Glutamatergic neuron (in vitro differentiated cells): ENCODE results near the gene LEMD2. TPM values are rescaled to one million over a fixed set of nuclear protein-coding genes. Genes with fewer than 3 reads are reported as not detected.

Experiments
- DNase-seq: peaks from one replicate; pipeline ENCODE4 v3.0.0; 2022
- H3K27ac Mint-ChIP-seq: one replicate; pipeline ENCODE4 v1.8.0; 2020; ENCODE audit warnings: mild to moderate bottlenecking, mixed read lengths, inconsistent platforms; ENCODE audit not compliant: unreplicated experiment
- H3K27me3 Mint-ChIP-seq: one replicate; pipeline ENCODE4 v1.8.0; 2020; ENCODE audit warnings: mild to moderate bottlenecking, moderate library complexity, mixed read lengths, inconsistent platforms; ENCODE audit not compliant: unreplicated experiment
- H3K36me3 Mint-ChIP-seq: one replicate; pipeline ENCODE4 v1.8.0; 2020; ENCODE audit warnings: mild to moderate bottlenecking, mixed read lengths, inconsistent platforms; ENCODE audit not compliant: unreplicated experiment
- H3K4me1 Mint-ChIP-seq: one replicate; pipeline ENCODE4 v1.8.0; 2020; ENCODE audit warnings: mild to moderate bottlenecking, low read depth, mixed read lengths, inconsistent platforms; ENCODE audit not compliant: unreplicated experiment
- H3K4me3 Mint-ChIP-seq: one replicate; pipeline ENCODE4 v1.8.0; 2020; ENCODE audit warnings: mild to moderate bottlenecking, mixed read lengths, inconsistent platforms; ENCODE audit not compliant: unreplicated experiment
- H3K9me3 Mint-ChIP-seq: one replicate; pipeline ENCODE4 v1.8.0; 2020; ENCODE audit warnings: mild to moderate bottlenecking, moderate library complexity, mixed read lengths, inconsistent platforms; ENCODE audit not compliant: unreplicated experiment
- total RNA-seq: library from RNA; stranded (reverse); fragmentation: NEBNext Ultra II Directional; extraction: Animal tissue kit (Norgen Biotek cat#: 25700); gene quantifications from one replicate; pipeline ENCODE4 v1.2.1, GENCODE V29; 2021; ENCODE audit not compliant: unreplicated experiment
- TF ChIP-seq, protein P1 (sequence below): fragments of 200-600 bp; sonication (generic); IDR thresholded peaks from one replicate; pipeline ENCODE4 v1.5.0; 2021; ENCODE audit not compliant: partially characterized antibody, unreplicated experiment

The LEMD2 gene
- total RNA-seq, 1 donor from 2014 or later, result 82.4 TPM

DNA sequence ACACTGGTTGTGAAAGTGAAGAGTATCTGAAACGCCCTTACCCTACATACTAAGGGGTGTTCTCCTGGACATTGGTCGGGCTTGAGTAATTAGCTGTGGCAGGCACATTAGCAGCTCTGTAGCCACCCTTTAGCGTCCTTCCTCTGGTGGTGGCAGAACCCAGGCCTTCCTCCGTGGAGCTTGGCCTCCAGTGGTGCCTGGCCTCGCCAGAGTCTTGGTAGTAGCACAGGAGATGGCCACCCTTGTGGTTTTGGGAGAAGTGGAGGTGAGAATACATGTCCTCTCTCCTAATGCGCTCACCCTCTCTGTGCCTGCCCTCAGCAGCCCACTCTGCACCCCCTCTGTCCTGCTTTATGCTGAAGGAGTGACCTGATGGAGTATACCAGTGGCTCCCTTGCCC is 59.9 kb downstream of the LEMD2 start:
- Mint-ChIP-seq H3K27ac (no peak overlapping the region), H3K27me3 (peaks cover 13% of the 10 kb centered on the region), H3K4me1 (peaks cover 27% of the 10 kb centered on the region), H3K9me3 (peaks cover 2% of the 10 kb centered on the region), H3K36me3 (no peaks in the 10 kb centered on the region), H3K4me3 (no peak overlapping the region)
- TF ChIP-seq, protein P1, sequence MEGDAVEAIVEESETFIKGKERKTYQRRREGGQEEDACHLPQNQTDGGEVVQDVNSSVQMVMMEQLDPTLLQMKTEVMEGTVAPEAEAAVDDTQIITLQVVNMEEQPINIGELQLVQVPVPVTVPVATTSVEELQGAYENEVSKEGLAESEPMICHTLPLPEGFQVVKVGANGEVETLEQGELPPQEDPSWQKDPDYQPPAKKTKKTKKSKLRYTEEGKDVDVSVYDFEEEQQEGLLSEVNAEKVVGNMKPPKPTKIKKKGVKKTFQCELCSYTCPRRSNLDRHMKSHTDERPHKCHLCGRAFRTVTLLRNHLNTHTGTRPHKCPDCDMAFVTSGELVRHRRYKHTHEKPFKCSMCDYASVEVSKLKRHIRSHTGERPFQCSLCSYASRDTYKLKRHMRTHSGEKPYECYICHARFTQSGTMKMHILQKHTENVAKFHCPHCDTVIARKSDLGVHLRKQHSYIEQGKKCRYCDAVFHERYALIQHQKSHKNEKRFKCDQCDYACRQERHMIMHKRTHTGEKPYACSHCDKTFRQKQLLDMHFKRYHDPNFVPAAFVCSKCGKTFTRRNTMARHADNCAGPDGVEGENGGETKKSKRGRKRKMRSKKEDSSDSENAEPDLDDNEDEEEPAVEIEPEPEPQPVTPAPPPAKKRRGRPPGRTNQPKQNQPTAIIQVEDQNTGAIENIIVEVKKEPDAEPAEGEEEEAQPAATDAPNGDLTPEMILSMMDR, result no peak
- DNase-seq, result no peak

DNA sequence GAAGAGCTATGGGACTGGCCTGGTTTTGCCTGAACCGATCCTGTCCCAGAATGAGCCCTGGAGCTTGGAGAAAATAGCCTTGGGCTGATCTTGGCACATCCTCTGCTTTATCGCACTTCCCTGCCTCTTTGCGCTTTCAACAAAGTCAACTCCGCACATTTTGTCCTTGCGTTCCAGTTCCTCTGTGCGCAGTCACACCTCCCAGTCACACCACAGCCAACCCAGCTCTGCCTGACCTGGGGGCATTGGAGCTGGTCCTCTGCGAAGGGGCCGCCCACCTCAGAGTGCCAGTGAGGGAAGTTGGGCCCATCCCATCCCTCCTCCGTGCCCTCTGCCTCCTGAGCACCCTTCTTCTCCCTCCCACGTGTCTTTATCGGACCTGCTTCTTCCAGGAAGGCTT is 60.5 kb downstream of the LEMD2 start:
- H3K9me3 Mint-ChIP-seq, result peaks cover 2% of the 10 kb centered on the region
- no peak for DNase-seq
- peaks cover 25% of the 10 kb centered on the region for H3K4me1 Mint-ChIP-seq
- TF ChIP-seq, protein P1, result no peak
- H3K4me3 Mint-ChIP-seq, result no peak overlapping the region
- H3K36me3 Mint-ChIP-seq, result no peaks in the 10 kb centered on the region
- H3K27ac Mint-ChIP-seq, result no peak overlapping the region
- H3K27me3 Mint-ChIP-seq, result peaks cover 13% of the 10 kb centered on the region

DNA sequence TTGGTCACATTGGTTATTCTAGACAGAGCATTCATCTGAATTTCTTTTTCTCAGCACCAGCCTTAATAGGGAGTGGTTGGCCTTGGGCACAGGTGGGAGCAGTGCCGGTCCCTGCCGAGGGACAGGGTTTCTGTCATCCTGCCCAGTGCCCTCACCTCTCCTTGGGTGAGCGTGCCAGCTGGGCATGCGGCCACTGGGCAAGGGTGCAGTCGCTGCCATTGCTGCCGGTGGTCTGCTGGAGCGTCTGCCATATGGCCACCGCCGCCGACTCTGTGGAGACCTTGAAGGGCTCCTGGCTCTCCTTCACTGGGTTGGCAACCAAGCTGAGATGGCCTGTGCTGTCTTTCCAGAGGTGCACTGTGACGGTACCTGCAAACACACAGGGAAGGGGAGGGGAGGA is 61.0 kb downstream of the LEMD2 start:
- Mint-ChIP-seq H3K36me3 (no peaks in the 10 kb centered on the region), H3K4me1 (peaks cover 20% of the 10 kb centered on the region), H3K27me3 (peaks cover 16% of the 10 kb centered on the region), H3K4me3 (no peak overlapping the region), H3K27ac (no peak overlapping the region), H3K9me3 (peaks cover 2% of the 10 kb centered on the region)
- TF ChIP-seq, protein P1, result no peak
- DNase-seq, result no peak

- no peak overlapping the region for H3K27ac Mint-ChIP-seq
- TF ChIP-seq, protein P1, result no peak
- H3K4me3 Mint-ChIP-seq, result no peak overlapping the region
- peaks cover 14% of the 10 kb centered on the region for H3K4me1 Mint-ChIP-seq
- peaks cover 2% of the 10 kb centered on the region for H3K9me3 Mint-ChIP-seq
- no peaks in the 10 kb centered on the region for H3K36me3 Mint-ChIP-seq
- DNase-seq, result no peak
- H3K27me3 Mint-ChIP-seq, result peaks cover 15% of the 10 kb centered on the region
Measured at GRCh38 chr6:33727126-33727525, 61.8 kb downstream of the LEMD2 start.

DNA sequence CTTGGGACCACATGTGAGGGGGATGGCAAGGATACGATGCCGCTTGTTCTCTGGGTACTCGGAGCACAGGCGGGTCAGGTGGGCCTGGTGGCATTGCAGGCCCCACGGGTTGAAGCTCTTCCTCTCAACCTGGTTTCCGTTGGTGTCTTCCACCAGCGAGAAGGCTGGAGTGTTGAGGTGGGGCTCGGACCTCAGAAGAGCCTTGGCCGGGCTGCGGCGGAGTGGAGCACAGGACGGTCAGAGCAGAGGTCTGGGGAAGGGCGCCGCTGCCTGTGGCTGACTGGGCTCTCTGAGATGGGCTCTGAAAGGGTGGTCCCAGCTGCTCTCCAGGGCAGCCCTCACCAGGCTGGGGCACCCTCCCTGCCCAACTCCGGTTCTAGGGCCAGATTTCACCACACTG is 62.2 kb downstream of the LEMD2 start:
- peaks cover 15% of the 10 kb centered on the region for H3K27me3 Mint-ChIP-seq
- H3K9me3 Mint-ChIP-seq, result peaks cover 2% of the 10 kb centered on the region
- no peak overlapping the region for H3K4me3 Mint-ChIP-seq
- no peaks in the 10 kb centered on the region for H3K36me3 Mint-ChIP-seq
- peaks cover 14% of the 10 kb centered on the region for H3K4me1 Mint-ChIP-seq
- DNase-seq, result no peak
- no peak overlapping the region for H3K27ac Mint-ChIP-seq
- TF ChIP-seq, protein P1, result no peak
